H1 (cell line): ENCODE measurements around the gene ZIC5. TPM values are rescaled to one million over a fixed set of nuclear protein-coding genes. Genes with fewer than 3 reads are reported as not detected.

Experiments used
- CTBP2 ChIP-seq: IDR thresholded peaks from 2 replicates; pipeline ENCODE4 v1.7.0; 2011; ENCODE audit warnings: borderline replicate concordance, mild to moderate bottlenecking, moderate library complexity, mixed read lengths, low read length; ENCODE audit not compliant: insufficient read depth, insufficient read length
- JUND ChIP-seq: IDR thresholded peaks from 2 replicates; pipeline ENCODE4 v1.6.1; 2011; ENCODE audit warnings: mild to moderate bottlenecking, improper control_type of control experiment, low read length
- PHF8 ChIP-seq: fragments of 200-600 bp; sonication (generic); conservative IDR thresholded peaks from 2 replicates; pipeline ENCODE4 v1.7.1; 2012; ENCODE audit warnings: low read depth, mild to moderate bottlenecking, inconsistent platforms, low read length, moderate library complexity
- POLR2AphosphoS5 ChIP-seq: IDR thresholded peaks from 2 replicates; pipeline ENCODE4 v1.6.1; 2011; ENCODE audit warnings: low read depth, low read length
- RAD21 ChIP-seq, 2 experiments: IDR thresholded peaks in 1 of 2; conservative IDR thresholded peaks in 1 of 2; 2 replicates each; pipeline ENCODE4 v1.6.1; 2011; ENCODE audit warnings: low read depth in 2 of 2, low read length in 2 of 2, improper control_type of control experiment in 1 of 2, inconsistent platforms in 1 of 2, mild to moderate bottlenecking in 1 of 2, moderate library complexity in 1 of 2
- SIX5 ChIP-seq: IDR thresholded peaks from 2 replicates; pipeline ENCODE4 v1.6.1; 2011; ENCODE audit warnings: mild to moderate bottlenecking, low read depth, low read length
- SP1 ChIP-seq: IDR thresholded peaks from 2 replicates; pipeline ENCODE4 v1.6.1; 2011; ENCODE audit warnings: low read depth, low read length
- SUZ12 ChIP-seq: fragments of 200-600 bp; sonication (generic); IDR thresholded peaks from 2 replicates; pipeline ENCODE4 v1.6.1; 2012; ENCODE audit warnings: mild to moderate bottlenecking, inconsistent platforms, low read length, moderate library complexity, mixed read lengths
- polyA plus RNA-seq, 7 experiments: library from polyadenylated mRNA; depleted of rRNA in 3 of 7; stranded (reverse) in 5 of 7; unstranded in 2 of 7; fragments of >200 nt in 5 of 7; fragments of 200-250 nt in 2 of 7; gene quantifications; 1 replicate in 5 of 7; 2 replicates in 1 of 7; 4 replicates in 1 of 7; pipeline versions ENCODE4 v1.2.1 to v1.2.3, GENCODE V29; 2011 to 2013; ENCODE audit warnings: missing spikeins in 2 of 7, mixed read lengths in 2 of 7
- total RNA-seq: library from RNA; stranded (reverse); fragmentation: NEBNext Ultra II Directional; extraction: Animal tissue kit (Norgen Biotek cat#: 25700); gene quantifications from 2 replicates; pipeline ENCODE4 v1.2.1, GENCODE V29; 2021
- TF ChIP-seq, protein P1 (sequence below): fragments of 300-600 bp; sonication (generic); IDR thresholded peaks from 2 replicates; pipeline ENCODE4 v1.7.1; 2012; ENCODE audit warnings: low read length, moderate library complexity, mild to moderate bottlenecking, inconsistent platforms; ENCODE audit not compliant: insufficient replicate concordance

The ZIC5 gene
- total and polyA plus RNA-seq, 2 of the 8 experiments (the other 6 are each of a cell fraction or from before 2014, with no cell fraction given): 14.2 to 52.7 TPM

DNA sequence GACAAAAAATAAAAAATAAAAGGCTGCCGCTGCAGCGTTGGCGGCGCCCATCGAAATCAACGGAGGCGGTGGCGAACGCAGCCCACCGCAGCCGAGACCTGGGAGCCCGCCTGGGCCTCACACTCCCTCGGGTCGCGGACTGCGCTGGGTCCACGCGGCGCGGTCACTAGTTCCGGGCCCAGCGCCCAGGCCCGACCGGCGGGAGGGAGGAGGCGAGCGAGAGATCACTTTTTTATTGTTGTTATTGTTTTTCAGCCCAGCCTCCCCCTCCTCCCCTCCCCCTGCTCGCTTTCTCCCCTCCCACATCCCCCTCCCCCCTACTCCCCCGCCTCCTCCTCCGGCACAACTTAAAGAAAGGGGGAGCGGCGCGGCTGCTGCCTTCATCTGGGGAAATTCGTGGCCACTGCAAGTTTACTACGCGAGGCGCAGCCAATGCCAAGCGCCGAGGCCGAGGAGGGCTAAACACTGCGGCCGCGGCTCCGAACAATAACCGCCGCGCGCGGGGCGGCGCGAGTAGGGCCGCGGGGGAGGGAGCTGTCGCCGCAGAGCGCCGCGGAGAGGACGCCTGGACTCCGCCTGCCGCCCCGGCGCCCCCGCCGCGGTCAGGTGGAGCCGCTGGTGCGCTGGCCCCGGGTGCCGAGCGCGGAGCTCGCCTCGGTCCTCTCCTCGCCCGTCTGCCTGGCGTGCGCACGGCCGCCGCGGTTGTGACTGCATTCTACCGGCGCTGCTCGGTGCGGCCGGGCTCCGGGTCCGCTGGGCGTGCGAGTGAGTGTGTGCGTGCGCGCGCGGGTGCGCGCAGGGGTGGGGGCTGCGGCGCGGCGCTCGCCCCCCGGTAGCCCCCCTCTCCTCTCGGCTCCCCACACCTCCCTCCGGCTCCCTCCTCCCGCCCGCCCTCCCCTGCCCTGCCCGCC lies 9.5 kb upstream of the ZIC5 start (continued):
- TF ChIP-seq, protein P1, sequence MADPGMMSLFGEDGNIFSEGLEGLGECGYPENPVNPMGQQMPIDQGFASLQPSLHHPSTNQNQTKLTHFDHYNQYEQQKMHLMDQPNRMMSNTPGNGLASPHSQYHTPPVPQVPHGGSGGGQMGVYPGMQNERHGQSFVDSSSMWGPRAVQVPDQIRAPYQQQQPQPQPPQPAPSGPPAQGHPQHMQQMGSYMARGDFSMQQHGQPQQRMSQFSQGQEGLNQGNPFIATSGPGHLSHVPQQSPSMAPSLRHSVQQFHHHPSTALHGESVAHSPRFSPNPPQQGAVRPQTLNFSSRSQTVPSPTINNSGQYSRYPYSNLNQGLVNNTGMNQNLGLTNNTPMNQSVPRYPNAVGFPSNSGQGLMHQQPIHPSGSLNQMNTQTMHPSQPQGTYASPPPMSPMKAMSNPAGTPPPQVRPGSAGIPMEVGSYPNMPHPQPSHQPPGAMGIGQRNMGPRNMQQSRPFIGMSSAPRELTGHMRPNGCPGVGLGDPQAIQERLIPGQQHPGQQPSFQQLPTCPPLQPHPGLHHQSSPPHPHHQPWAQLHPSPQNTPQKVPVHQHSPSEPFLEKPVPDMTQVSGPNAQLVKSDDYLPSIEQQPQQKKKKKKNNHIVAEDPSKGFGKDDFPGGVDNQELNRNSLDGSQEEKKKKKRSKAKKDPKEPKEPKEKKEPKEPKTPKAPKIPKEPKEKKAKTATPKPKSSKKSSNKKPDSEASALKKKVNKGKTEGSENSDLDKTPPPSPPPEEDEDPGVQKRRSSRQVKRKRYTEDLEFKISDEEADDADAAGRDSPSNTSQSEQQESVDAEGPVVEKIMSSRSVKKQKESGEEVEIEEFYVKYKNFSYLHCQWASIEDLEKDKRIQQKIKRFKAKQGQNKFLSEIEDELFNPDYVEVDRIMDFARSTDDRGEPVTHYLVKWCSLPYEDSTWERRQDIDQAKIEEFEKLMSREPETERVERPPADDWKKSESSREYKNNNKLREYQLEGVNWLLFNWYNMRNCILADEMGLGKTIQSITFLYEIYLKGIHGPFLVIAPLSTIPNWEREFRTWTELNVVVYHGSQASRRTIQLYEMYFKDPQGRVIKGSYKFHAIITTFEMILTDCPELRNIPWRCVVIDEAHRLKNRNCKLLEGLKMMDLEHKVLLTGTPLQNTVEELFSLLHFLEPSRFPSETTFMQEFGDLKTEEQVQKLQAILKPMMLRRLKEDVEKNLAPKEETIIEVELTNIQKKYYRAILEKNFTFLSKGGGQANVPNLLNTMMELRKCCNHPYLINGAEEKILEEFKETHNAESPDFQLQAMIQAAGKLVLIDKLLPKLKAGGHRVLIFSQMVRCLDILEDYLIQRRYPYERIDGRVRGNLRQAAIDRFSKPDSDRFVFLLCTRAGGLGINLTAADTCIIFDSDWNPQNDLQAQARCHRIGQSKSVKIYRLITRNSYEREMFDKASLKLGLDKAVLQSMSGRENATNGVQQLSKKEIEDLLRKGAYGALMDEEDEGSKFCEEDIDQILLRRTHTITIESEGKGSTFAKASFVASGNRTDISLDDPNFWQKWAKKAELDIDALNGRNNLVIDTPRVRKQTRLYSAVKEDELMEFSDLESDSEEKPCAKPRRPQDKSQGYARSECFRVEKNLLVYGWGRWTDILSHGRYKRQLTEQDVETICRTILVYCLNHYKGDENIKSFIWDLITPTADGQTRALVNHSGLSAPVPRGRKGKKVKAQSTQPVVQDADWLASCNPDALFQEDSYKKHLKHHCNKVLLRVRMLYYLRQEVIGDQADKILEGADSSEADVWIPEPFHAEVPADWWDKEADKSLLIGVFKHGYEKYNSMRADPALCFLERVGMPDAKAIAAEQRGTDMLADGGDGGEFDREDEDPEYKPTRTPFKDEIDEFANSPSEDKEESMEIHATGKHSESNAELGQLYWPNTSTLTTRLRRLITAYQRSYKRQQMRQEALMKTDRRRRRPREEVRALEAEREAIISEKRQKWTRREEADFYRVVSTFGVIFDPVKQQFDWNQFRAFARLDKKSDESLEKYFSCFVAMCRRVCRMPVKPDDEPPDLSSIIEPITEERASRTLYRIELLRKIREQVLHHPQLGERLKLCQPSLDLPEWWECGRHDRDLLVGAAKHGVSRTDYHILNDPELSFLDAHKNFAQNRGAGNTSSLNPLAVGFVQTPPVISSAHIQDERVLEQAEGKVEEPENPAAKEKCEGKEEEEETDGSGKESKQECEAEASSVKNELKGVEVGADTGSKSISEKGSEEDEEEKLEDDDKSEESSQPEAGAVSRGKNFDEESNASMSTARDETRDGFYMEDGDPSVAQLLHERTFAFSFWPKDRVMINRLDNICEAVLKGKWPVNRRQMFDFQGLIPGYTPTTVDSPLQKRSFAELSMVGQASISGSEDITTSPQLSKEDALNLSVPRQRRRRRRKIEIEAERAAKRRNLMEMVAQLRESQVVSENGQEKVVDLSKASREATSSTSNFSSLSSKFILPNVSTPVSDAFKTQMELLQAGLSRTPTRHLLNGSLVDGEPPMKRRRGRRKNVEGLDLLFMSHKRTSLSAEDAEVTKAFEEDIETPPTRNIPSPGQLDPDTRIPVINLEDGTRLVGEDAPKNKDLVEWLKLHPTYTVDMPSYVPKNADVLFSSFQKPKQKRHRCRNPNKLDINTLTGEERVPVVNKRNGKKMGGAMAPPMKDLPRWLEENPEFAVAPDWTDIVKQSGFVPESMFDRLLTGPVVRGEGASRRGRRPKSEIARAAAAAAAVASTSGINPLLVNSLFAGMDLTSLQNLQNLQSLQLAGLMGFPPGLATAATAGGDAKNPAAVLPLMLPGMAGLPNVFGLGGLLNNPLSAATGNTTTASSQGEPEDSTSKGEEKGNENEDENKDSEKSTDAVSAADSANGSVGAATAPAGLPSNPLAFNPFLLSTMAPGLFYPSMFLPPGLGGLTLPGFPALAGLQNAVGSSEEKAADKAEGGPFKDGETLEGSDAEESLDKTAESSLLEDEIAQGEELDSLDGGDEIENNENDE: no peak
- no peak for TF ChIP-seq JUND
- TF ChIP-seq CTBP2: peak; percentile 60
- peak; percentile 57; the same call in 1 of the 2 replicates for TF ChIP-seq PHF8
- no peak for TF ChIP-seq SUZ12
- peak; percentile 82 for TF ChIP-seq POLR2AphosphoS5
- TF ChIP-seq SIX5: no peak
- TF ChIP-seq SP1: no peak
- TF ChIP-seq RAD21 (IDR thresholded peaks at IDR 0.05 in 1 of 2, conservative IDR thresholded peaks at IDR 0.05 in 1 of 2; ENCODE audit: low read depth in 2 of 2, low read length in 2 of 2): peak in 1 of 2 experiments; percentile 6; a peak in 2 of 4 replicates
